ENCODE results near the gene RFX7.

RFX7 gene

DNA sequence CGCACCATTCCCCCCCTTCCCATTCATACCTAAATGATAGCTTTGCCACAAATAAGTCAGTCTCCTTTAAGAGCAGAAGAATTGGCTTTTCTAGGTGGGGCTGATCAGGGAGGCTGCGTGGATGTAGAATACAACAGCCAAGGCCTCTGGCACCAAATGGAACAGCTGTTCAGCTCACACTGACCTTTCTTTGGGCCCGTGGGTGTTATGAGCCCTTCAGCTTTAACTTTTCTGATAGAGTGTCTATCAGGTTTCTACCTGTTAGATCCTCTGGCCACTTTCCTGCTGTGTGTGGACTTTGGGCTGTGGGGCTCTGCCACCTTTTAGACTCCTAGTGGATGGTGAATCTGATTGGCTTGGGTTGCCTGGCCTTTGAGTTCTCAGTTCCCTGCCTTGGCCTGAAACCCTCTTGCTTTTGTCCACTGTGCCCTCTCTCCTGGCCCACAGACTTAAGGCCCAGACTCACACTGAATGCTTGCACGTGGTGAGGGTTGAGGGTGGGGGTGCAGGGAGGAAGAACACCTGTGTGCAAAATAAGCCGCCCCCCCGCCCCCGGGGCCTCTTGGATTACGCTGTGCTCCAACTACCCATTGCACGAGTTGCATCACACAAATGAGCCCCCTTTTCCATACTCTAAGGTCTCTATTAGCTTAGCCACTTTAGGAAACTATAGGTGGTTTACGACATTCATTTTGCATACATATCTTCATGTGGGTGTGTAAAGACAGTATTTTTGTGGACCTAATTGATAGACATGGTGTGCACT, 1.3 kb upstream of the RFX7 start:
- POLR2A ChIA-PET (ENCODE audit: low non-redundant PET), result interaction anchor here (0.7 kb wide), 1 partner anchor 144 kb away, joined by 3 read pairs; no protein-coding TSS in a partner anchor
- TF ChIP-seq, protein P1, sequence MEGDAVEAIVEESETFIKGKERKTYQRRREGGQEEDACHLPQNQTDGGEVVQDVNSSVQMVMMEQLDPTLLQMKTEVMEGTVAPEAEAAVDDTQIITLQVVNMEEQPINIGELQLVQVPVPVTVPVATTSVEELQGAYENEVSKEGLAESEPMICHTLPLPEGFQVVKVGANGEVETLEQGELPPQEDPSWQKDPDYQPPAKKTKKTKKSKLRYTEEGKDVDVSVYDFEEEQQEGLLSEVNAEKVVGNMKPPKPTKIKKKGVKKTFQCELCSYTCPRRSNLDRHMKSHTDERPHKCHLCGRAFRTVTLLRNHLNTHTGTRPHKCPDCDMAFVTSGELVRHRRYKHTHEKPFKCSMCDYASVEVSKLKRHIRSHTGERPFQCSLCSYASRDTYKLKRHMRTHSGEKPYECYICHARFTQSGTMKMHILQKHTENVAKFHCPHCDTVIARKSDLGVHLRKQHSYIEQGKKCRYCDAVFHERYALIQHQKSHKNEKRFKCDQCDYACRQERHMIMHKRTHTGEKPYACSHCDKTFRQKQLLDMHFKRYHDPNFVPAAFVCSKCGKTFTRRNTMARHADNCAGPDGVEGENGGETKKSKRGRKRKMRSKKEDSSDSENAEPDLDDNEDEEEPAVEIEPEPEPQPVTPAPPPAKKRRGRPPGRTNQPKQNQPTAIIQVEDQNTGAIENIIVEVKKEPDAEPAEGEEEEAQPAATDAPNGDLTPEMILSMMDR (conservative IDR thresholded peaks at IDR 0.05; ENCODE audit: low read depth), result no peak
- no peak for DNase-seq (ENCODE audit: low spot score)
- peak overlapping the region; percentile 97 for H3K27ac ChIP-seq
- CTCF ChIA-PET, result interaction anchor here (0.6 to 1.6 kb wide), 10 partner anchors 12 to 247 kb away, joined by 3 to 13 read pairs (median 3); partner anchors contain the start of gene MNS1

DNA sequence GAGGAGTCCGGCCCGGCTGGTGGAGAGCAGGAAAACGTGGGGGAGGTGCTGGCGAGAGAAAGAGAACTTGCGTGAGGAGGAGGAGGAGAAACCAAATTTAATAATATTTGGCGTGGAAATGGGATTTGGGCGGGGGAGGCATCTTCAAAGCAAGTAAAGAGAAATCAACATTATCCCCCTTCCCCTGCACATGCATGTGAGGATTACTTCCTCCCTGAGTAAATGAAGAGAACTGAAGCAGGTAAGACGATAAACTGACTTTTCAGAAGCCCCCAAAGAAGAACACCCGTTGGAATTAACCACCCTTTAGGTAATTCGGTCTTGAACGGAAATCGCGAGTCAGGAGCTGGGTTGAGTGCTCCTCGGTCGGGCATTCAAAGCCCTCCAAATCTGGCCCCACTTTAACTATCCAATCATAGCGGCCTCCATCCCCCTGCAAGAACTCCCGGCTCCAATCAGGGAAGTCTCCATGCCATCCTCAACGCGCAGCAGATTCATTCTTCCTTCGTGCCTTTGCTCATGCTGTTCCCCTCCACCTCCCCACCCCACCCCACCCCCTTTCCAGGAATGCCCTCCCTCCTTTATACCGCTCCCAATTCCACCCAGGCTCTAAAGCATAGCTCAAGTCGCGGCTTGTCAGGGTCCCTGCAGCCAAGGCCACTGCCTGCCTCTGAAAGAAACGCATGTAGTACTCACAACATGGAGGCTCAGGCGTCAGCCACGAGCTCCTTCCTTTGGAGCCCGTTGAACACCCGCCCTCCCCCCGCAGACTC, 545 bp upstream of the RFX7 start:
- peak; percentile 91 for DNase-seq (ENCODE audit: low spot score)
- H3K27ac ChIP-seq, result peak overlapping the region; percentile 97
- CTCF ChIA-PET, result interaction anchor here (0.7 to 1.2 kb wide), 4 partner anchors 97 to 247 kb away, joined by 3 to 4 read pairs (median 3); no protein-coding TSS in a partner anchor
- POLR2A ChIA-PET (ENCODE audit: low non-redundant PET), result interaction anchor here (0.7 kb wide), 1 partner anchor 143 kb away, joined by 3 read pairs; no protein-coding TSS in a partner anchor
- TF ChIP-seq, protein P1 (conservative IDR thresholded peaks at IDR 0.05; ENCODE audit: low read depth), result no peak

DNA sequence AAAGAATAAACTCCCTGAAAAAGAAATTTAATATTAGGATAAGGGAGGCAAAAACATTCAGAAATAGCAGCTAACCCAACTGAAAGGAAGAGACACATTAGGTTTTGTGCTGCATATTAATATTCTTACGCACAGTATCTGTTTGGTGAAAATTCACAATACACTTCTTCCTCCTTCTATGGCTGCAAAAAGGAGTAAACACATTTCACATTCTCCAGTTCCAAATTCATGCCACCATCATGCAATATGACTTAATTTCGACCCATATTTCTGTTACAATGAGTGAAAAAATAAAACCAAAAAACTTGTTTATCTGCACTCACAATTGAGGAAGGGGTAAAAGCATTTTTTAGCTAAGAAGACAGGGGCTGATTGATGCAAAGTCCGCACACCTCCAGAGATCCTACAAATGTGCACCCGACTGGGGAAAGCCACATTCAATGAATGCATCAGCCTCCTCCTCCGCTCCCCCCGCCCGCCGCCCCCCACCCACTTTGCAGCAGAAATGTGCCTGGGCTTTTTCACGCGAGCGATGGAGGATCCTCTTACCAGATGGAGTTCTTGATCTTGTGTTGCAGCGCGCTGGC, 1.0 kb downstream of the RFX7 start:
- ChIA-PET POLR2A (ENCODE audit: low non-redundant PET) (interaction anchor here (0.8 kb wide), 1 partner anchor 185 kb away, joined by 3 read pairs; no protein-coding TSS in a partner anchor), CTCF (interaction anchor here (0.6 kb wide), 1 partner anchor 182 kb away, joined by 3 read pairs; no protein-coding TSS in a partner anchor)
- TF ChIP-seq, protein P1 (conservative IDR thresholded peaks at IDR 0.05; ENCODE audit: low read depth), result no peak
- H3K27ac ChIP-seq, result peak overlapping the region; percentile 97
- DNase-seq (ENCODE audit: low spot score), result peak; percentile 15

DNA sequence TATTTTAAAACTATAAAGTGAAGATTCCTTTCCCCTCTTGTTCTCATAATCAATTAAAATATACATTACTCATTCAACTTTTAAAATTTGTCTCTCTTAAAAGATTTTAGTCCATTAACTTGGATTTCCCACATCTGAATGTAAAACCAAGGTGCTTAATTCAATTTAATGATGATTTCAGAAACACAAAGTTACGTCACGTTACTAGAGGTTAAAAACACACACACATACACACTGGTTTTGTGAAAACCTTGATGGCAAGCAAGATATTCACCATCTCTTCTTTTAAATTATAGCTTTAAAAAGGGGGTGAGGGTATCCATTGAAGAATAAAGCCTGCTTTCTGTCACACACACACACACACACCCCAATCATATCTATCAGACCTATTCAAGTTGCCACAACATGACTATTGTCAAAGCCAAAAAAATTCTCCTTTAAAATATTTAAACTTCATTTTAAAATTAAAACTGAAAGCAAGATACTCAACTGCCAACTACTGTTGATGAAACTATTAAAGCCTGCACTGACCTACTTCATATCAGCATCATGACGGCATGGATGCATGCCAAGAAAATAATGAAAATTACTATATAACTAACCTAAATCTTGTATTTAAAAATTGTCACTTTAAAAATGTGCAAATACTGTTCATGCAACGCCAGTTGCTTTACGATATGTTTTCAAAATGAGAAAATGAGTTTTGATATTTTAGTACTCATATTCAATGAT, 2.1 kb downstream of the RFX7 start:
- H3K27ac ChIP-seq, result no peak overlapping the region
- DNase-seq (ENCODE audit: low spot score), result no peak
- ChIA-PET CTCF (no interaction called here), POLR2A (ENCODE audit: low non-redundant PET) (no interaction called here)
- TF ChIP-seq, protein P1 (conservative IDR thresholded peaks at IDR 0.05; ENCODE audit: low read depth), result no peak

DNA sequence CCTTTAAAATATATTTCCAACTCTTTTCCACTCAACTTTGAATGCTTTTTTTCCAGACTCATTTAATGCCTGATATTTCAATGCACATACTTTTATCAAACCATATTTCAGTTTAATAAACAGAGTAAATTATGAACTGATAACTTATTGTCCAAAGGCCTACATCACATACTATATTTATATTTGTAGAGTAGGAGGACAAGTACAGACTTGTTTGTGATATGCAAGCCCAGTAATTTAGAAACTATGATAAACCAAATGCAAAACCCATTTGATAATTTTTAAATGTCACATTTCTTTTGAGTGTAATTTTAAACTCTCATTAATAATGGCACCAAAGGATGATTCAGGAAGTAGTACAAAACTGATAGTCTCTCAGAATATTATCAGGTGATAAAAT, 3.3 kb downstream of the RFX7 start:
- ChIA-PET POLR2A (ENCODE audit: low non-redundant PET) (no interaction called here), CTCF (no interaction called here)
- TF ChIP-seq, protein P1 (conservative IDR thresholded peaks at IDR 0.05; ENCODE audit: low read depth), result no peak
- H3K27ac ChIP-seq, result no peak overlapping the region
- peak; percentile 18 for DNase-seq (ENCODE audit: low spot score)
